Measurements from ENCODE around the gene RASGRP1.
"Not testable (repeated sequence)": the region's sequence is repeated elsewhere in the genome, so short reads cannot be mapped to it uniquely, and the experiment has no call there.

Gene RASGRP1

GRCh38 chr15:38564557-38565286, at the start of gene RASGRP1:
Gene RASGRP1 (minus strand): TSS chr15:38564814. CDS start chr15:38564628, 186 bp downstream.
- DNase-seq = peak; percentile 83

DNA sequence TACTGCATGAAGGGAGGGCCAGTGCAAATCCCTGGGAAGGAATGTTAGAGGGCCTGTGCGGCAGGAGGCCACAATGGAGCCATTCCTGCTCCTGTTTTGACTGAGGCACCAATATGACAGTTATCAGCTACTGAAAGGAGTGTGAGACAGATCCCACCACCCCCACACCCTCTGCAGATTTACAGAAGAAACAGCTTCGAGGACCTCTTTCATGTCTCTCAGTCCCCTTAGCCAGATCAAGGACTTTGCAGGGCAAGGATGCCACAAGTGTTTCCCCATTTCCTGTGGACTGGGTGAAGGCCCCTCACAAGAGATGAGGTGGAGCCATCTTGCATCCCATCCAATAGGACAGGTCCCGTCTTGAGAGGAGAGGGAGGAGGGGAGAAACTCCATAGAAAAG, 48.5 kb upstream of the RASGRP1 start:
- no peak for DNase-seq

DNA sequence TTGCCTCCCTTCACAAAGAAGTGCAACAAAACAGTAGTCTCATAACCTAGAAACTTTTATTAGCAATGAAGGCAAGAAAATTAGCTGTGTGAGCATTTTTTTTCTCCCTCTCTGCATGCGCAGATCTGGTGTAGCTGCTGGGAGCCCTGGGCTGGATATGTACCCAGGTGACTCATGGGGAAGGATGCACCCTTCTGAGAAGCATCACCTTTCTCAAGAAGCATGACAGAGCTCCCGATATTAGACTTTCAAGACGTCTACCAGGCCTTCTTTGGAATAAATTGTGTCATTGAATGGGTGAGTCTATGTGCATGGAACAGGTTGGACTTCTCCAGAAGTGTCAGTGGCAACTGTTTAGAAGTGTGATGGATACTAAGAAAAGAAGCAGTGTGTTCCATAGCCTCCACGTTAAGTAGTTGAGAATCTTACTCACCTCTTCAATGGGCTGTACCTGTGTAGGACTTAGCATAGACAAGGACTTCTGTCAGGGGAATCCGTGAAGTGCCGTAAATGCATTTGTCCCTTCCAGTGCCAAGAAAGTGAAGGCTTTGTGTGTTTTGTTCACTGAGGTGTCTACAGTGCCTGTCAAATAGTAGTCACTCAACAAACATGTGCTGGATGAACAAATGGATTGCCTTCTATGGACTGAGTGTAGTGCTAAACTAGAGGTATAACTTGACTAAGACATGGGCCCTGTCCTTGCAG, 47.7 kb upstream of the RASGRP1 start:
- peak; percentile 32 for DNase-seq

DNA sequence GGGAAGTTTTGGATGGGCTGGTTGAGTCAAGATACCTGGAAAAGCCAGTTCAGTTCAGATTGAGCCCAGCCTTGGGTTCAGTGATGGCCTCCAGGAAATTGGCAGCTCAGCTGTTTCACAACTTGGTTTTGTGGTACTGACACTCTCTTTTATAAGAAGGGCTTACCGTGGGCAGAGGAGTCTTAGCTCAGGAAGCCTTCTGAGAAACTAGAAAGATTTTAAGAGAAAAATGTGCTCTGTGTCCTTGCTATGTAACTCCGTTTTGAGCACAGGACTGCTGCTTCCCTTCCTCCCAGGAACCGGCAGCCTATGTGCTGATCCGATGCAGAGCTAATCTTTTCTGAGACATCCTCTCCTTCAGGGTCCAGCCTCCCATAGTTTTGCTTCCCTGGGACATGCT, 46.6 kb upstream of the RASGRP1 start:
- peak; percentile 29 for DNase-seq

GRCh38 chr15:38610748-38611147, 46.1 kb upstream of the RASGRP1 start:
- peak; percentile 3 for DNase-seq

GRCh38 chr15:38609097-38609738, 44.6 kb upstream of the RASGRP1 start:
- DNase-seq = no peak

GRCh38 chr15:38608682-38609081, 44.1 kb upstream of the RASGRP1 start:
- no peak for DNase-seq

DNA sequence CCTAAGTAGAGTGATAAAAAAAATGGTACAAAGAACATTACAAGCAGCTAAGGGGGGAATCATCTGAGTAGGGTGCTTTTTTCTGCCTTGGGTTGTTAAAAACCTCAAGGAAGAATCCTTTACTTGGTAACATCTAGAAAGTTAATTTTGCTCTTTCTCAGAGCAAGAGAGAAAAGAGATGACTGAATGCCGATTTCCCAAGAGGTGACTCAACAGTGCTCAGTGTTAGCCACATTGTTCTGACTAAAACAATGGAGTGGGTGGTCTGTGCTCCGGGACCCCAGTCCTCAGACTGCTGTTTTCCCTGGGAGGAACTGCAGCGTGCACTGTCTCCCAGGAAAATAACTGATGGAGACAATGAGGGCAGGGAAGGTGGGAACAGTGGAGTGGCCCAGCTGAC, 41.1 kb upstream of the RASGRP1 start:
- no peak for DNase-seq

DNA sequence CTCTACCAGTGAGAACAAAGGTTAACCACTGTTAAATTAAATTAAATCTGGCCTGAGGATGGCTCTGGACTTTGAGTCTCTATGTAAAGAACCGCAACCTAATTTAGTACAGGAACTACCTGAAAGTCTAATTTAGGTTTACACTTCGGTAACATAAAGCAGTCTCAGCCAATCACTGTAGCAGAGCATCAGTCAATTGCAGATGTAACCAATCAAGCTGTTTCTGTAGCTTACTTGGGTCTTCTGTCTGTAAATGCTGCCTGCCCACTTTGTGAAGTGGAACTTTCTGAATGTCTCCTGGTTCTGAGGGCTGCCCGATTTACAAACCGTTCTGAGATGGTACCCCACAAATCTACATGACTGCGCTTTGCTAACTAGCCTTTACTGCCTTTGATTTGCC, 39.1 kb upstream of the RASGRP1 start:
- DNase-seq = no peak

- no peak for DNase-seq
Measured at GRCh38 chr15:38602910-38603670, 38.5 kb upstream of the RASGRP1 start.

GRCh38 chr15:38600236-38600635, 35.6 kb upstream of the RASGRP1 start:
- no peak for DNase-seq

GRCh38 chr15:38598749-38599148, 34.1 kb upstream of the RASGRP1 start:
- no peak for DNase-seq

DNA sequence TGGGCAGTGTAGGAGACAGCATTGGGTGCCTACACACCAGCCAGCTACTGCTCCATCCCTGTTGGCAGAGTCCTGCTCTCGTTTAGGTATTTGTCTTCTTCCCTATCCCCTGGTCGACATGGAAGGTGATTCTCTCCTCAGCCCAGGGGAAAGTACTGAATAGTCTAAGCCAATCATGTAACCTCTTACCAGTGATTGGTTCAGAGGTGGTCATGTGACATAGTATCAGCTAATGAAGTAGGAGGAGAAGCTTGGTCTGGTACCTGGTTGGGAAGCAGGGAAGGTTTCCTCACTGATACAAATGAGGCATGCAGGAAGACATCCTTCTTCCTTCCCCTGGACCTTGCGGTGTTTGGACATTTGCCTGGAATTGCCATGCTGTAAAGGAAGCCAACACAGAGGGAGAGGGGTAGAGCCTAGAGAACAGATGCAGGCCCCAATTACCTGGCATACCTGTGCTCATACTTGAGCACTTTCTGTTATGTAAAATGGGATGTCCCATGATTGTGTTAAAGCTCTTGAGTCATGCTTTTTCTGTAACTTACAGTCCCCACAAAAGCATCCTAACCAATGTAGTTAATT, 32.7 kb upstream of the RASGRP1 start:
- DNase-seq = no peak

GRCh38 chr15:38593524-38593923, 28.9 kb upstream of the RASGRP1 start:
- no peak for DNase-seq

- no peak for DNase-seq
Measured at GRCh38 chr15:38589502-38589901, 24.9 kb upstream of the RASGRP1 start.

GRCh38 chr15:38588672-38589071, 24.1 kb upstream of the RASGRP1 start:
- DNase-seq = no peak

DNA sequence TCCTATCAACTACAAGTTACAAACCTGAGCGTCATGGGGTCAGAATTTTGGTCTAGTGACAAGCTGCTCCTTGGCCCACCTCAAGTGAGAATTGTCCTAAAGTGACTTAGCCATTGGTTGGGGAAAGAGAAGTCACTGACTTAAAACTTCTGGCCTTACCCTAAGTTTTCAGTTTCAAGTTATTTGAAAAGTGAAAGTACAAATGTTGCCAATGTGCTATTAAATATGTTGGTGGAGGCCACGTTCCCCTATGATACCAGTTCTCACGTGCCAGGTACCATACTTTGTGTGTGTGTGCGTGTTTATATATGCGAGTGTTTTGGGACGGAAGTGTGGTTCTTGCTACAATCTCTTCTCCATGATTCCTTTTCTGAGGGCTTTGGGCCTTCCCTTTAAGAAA, 22.6 kb upstream of the RASGRP1 start:
- no peak for DNase-seq

- DNase-seq = not testable (repeated sequence)
Measured at GRCh38 chr15:38586005-38586404, 21.4 kb upstream of the RASGRP1 start.

GRCh38 chr15:38578626-38579025, 14.0 kb upstream of the RASGRP1 start:
- DNase-seq = no peak

DNA sequence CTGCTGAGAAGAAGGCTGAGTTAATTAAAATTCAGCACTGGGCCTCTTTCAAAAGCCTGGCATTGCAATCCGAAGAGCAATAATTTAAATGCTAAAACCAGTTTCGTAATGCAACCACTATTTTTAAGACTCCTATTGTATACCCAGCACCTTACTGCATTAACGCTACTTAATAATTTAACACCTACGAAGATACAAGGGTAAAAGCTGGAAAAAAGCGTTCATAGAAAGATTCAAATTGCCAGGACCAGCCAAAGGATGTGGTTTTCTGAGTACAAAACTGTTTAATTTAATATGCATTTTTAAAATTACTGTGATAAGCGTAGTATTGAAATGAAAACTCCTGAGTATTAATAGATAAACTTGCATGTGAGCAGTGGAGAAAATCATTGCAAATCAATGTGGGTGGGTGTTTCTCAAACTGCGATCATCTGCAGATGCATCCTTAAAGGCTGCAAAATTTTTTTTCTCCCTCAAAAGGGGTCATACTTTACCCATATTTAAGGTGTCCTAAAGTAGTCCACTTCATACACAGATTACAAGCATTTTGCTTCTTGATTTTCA, 12.9 kb upstream of the RASGRP1 start:
- DNase-seq = no peak

DNA sequence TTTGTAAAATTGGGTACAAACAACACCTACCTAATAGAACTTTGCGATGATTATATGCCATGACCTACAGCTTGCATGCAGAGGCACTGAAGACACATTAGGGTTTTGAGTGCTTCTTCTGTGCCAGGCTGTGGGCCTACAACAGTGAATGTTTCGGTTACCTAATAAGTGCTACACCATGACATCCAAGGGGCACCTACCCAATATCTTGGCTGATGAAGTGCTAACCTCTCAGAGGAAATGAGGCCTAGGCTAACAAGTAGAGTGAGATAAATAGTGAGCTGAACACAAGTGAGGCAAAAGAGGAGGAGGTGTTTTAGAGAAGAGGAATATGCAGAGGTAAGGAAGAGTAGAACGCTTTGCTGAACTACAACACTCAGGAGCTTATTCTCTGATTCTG, 12.2 kb upstream of the RASGRP1 start:
- DNase-seq = no peak

DNA sequence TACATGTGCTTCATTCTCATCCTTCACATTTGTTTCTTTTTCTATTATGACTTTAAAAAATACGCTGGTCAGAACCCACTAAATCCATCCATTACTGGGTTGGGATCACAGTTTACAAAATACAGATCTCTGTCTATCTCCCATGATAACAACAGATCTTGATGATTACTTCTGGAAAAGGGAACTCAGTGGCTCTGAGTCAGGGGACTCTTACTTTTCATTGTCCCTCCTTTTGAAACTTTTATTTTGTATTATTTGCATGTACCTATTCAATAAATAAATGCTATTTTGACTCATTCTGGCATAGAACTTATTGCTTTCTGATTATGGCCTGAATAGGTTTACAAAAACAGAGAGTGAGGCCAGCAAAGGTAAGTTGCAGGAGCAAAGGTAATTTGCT, 11.6 kb upstream of the RASGRP1 start:
- no peak for DNase-seq

DNA sequence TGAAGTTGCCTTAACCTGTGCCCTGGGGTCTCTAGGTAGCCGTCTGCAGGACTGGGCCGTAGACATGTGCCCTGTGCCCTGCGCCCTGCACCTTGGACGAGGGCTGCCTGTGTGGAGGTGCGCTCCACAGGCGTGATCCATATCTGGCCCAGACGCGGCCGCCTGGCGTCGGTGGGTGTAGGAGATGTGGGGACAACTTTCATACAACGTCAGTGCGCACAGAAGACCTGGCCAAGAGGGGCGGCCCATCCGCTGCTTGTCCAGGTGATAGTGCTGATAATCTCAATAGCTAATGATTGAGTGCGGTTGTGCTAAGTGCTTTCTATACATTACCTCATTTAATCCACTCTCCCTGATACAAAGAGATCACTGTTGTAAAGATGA, 665 bp upstream of the RASGRP1 start:
- DNase-seq = no peak

Data from activated effector memory CD4-positive, alpha-beta T cell treated with Interleukin-2 at 50 U/mL for 16 hours (primary cell).